SK-N-SH (cell line): ENCODE measurements around the gene SLC38A7.

Source experiments
- GABPA ChIP-seq: IDR thresholded peaks from 2 replicates; pipeline ENCODE4 v1.4.0; 2012; ENCODE audit warnings: low read depth, mild to moderate bottlenecking
- GATA2 ChIP-seq: sonication (generic); formaldehyde crosslinking; IDR thresholded peaks from 2 replicates; pipeline ENCODE4 v1.5.0; 2020; ENCODE audit warnings: mild to moderate bottlenecking, missing genetic modification reagents
- JUND ChIP-seq: IDR thresholded peaks from 2 replicates; pipeline ENCODE4 v1.4.0; 2012
- POLR2AphosphoS5 ChIP-seq: IDR thresholded peaks from 2 replicates; pipeline ENCODE4 v1.6.1; 2012; ENCODE audit warnings: low read depth, low read length
- RAD21 ChIP-seq: IDR thresholded peaks from 2 replicates; pipeline ENCODE4 v1.6.1; 2012; ENCODE audit warnings: mild to moderate bottlenecking, low read length
- RFX5 ChIP-seq: IDR thresholded peaks from 2 replicates; pipeline ENCODE4 v1.6.1; 2012; ENCODE audit warnings: mild to moderate bottlenecking, improper control_type of control experiment, low read length
- RXRA ChIP-seq: IDR thresholded peaks from 2 replicates; pipeline ENCODE4 v1.4.0; 2012; ENCODE audit warnings: low read depth, mild to moderate bottlenecking, borderline replicate concordance
- SIN3A ChIP-seq: IDR thresholded peaks from 2 replicates; pipeline ENCODE4 v1.6.1; 2012; ENCODE audit warnings: low read depth, mild to moderate bottlenecking, low read length, moderate library complexity, borderline replicate concordance
- TCF12 ChIP-seq: IDR thresholded peaks from 2 replicates; pipeline ENCODE4 v1.4.0; 2012
- YY1 ChIP-seq: IDR thresholded peaks from 2 replicates; pipeline ENCODE4 v1.4.0; 2012; ENCODE audit warnings: low read depth, mild to moderate bottlenecking
- TF ChIP-seq, protein P1 (sequence below): IDR thresholded peaks from 2 replicates; pipeline ENCODE4; 2012
- TF ChIP-seq, protein P2 (sequence below): fragments of 200-600 bp; sonication (generic); IDR thresholded peaks from 2 replicates; pipeline ENCODE4 v1.6.1; 2017; ENCODE audit warnings: antibody characterized with exemption, mild to moderate bottlenecking, moderate library complexity
- TF ChIP-seq, protein P3 (sequence below): IDR thresholded peaks from 2 replicates; pipeline ENCODE4 v1.6.1; 2012; ENCODE audit warnings: mild to moderate bottlenecking, low read depth, low read length, moderate library complexity
- TF ChIP-seq, protein P4 (sequence below): fragments of 150-350 bp; IDR thresholded peaks from 2 replicates; pipeline ENCODE4 v1.6.1; 2017; ENCODE audit warnings: antibody characterized with exemption, low read length, low read depth, borderline replicate concordance

DNA sequence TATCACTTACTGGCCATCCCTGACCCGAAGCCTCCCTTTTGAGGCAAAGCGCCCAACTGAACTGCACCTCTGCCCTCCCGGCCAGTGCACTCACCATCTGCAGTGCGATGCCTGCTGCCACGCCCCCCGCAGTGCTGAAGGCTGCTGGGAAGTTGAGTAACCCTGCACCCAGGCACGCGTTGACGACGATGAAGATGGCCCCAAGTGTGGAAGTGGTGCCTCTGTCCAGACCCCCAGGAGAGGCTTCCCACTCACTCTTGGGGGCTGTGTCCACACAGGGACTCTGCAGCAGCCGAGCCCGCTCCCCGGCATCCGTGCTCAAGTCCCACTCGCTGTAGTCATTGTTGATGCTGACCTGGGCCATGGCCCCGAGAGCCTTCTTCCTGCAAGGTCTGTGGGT is 4.8 kb downstream of the SLC38A7 start:
- TF ChIP-seq POLR2AphosphoS5 (no peak), JUND (no peak), RFX5 (no peak), GABPA (no peak), RAD21 (no peak), SIN3A (no peak), YY1 (no peak), RXRA (no peak), GATA2 (no peak), TCF12 (no peak)
- TF ChIP-seq, protein P1, sequence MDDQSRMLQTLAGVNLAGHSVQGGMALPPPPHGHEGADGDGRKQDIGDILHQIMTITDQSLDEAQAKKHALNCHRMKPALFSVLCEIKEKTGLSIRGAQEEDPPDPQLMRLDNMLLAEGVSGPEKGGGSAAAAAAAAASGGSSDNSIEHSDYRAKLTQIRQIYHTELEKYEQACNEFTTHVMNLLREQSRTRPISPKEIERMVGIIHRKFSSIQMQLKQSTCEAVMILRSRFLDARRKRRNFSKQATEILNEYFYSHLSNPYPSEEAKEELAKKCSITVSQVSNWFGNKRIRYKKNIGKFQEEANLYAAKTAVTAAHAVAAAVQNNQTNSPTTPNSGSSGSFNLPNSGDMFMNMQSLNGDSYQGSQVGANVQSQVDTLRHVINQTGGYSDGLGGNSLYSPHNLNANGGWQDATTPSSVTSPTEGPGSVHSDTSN, result no peak
- TF ChIP-seq, protein P2, sequence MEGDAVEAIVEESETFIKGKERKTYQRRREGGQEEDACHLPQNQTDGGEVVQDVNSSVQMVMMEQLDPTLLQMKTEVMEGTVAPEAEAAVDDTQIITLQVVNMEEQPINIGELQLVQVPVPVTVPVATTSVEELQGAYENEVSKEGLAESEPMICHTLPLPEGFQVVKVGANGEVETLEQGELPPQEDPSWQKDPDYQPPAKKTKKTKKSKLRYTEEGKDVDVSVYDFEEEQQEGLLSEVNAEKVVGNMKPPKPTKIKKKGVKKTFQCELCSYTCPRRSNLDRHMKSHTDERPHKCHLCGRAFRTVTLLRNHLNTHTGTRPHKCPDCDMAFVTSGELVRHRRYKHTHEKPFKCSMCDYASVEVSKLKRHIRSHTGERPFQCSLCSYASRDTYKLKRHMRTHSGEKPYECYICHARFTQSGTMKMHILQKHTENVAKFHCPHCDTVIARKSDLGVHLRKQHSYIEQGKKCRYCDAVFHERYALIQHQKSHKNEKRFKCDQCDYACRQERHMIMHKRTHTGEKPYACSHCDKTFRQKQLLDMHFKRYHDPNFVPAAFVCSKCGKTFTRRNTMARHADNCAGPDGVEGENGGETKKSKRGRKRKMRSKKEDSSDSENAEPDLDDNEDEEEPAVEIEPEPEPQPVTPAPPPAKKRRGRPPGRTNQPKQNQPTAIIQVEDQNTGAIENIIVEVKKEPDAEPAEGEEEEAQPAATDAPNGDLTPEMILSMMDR, result no peak
- TF ChIP-seq, protein P3, sequence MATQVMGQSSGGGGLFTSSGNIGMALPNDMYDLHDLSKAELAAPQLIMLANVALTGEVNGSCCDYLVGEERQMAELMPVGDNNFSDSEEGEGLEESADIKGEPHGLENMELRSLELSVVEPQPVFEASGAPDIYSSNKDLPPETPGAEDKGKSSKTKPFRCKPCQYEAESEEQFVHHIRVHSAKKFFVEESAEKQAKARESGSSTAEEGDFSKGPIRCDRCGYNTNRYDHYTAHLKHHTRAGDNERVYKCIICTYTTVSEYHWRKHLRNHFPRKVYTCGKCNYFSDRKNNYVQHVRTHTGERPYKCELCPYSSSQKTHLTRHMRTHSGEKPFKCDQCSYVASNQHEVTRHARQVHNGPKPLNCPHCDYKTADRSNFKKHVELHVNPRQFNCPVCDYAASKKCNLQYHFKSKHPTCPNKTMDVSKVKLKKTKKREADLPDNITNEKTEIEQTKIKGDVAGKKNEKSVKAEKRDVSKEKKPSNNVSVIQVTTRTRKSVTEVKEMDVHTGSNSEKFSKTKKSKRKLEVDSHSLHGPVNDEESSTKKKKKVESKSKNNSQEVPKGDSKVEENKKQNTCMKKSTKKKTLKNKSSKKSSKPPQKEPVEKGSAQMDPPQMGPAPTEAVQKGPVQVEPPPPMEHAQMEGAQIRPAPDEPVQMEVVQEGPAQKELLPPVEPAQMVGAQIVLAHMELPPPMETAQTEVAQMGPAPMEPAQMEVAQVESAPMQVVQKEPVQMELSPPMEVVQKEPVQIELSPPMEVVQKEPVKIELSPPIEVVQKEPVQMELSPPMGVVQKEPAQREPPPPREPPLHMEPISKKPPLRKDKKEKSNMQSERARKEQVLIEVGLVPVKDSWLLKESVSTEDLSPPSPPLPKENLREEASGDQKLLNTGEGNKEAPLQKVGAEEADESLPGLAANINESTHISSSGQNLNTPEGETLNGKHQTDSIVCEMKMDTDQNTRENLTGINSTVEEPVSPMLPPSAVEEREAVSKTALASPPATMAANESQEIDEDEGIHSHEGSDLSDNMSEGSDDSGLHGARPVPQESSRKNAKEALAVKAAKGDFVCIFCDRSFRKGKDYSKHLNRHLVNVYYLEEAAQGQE, result no peak
- TF ChIP-seq, protein P4, sequence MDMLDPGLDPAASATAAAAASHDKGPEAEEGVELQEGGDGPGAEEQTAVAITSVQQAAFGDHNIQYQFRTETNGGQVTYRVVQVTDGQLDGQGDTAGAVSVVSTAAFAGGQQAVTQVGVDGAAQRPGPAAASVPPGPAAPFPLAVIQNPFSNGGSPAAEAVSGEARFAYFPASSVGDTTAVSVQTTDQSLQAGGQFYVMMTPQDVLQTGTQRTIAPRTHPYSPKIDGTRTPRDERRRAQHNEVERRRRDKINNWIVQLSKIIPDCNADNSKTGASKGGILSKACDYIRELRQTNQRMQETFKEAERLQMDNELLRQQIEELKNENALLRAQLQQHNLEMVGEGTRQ, result no peak
